SHP77 treated with DMSO at 0.1 percent for 48 hours (cell line): ENCODE measurements around the gene GAK.

Experiments used
- DNase-seq: peaks from one replicate; lab custom pipeline; 2025; lab: John Stamatoyannopoulos, UW

Gene GAK

DNA sequence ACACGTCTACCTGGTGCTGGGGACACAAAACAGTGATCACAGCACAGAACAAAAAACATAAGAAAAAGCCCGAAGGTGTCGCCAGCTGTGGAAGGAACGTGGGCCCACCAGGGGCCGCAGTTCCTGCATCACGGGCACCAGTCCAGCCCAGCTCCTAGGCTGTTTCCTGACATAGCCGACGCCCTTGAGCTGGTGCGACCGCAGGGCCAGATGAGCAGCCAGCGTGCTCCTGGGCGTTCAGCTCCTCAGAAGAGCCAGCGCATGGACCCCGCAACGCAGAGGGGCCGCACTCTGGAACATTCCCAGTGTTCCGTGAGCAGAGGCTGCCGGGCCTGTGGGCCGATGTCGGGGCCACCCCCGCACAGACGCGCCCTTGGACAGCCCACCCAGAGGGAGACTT, 44.1 kb downstream of the GAK start:
- no peak for DNase-seq

DNA sequence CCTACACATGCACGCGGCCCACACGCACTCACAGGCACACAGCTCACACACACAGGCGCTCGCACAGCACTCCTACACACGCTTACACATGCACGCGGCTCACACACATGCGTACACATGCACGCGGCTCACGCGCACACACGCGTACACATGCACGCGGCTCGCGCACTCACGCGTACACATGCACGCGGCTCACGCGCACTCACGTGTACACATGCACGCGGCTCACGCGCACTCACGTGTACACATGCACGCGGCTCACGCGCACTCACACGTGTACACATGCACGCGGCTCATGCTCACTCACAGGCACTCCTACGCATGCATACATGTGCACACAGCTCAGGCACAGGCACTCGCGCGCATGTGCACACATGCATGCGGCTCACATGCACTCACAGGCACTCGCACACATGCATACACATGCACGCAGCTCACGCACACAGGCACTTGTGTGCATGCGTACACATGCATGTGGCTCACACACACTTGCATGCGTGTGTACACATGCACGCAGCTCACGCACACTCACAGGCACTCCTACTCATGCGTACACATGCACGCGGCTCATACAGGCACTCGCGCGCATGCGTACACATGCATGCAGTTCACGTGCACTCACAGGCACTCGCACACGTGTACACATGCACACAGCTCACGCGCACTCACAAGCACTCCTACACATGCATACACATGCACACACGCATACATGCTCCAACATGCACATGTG, 44.9 kb downstream of the GAK start:
- no peak for DNase-seq

DNA sequence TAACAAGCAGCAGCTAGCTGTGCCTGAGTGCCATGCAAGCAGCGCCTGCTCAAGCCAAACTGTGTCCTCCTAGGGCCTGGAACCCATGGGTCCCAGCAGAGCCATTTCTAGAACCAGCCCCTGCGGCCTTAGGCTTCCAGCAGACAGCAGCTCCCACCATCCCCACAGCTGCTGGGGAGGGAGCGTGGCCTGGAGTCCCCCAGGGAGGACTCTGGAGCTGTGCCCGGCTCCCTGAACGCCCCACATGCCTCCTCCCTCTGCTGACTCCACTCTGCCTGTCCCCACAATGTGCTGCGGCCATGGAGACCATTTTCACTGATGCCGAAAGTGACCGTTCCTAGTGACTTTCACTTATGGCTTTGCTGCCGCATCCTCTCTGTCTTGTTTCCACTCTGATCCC, 45.9 kb downstream of the GAK start:
- DNase-seq, result no peak

DNA sequence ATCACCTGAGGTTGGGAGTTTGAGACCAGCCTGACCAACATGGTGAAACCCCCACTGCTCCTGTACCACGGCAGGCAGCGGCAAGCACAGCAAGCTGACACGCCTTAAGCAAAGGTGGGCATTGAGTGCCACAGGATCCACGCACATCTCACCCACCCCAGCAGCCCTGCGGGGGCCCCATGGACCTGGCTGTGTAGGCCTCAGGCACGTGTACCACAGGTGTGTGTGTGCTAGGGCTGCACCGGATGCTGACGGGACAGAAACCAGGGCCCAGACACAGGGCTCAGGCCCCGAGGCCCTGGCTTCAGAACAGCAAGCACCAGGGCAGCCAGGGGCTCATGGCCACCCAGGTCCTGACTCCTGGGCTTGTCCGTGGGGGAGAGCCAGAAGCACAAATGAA, 46.8 kb downstream of the GAK start:
- no peak for DNase-seq

DNA sequence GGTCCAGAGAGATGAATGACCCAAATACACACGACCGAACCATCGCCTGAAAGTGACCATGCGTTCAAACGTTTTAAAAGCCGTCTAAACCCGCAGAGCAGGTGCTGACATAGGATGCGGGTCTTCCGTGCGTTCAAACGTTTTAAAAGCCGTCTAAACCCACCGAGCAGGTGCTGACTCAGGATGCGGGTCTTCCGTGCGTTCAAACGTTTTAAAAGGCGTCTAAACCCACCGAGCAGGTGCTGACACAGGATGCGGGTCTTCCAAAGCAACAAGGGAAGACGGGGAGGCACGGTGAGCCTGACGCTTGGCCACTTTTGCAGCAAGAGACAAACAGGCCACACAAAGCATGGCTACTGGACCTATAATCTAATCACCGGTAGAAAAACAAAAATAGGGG, 47.2 kb downstream of the GAK start:
- DNase-seq, result no peak

DNA sequence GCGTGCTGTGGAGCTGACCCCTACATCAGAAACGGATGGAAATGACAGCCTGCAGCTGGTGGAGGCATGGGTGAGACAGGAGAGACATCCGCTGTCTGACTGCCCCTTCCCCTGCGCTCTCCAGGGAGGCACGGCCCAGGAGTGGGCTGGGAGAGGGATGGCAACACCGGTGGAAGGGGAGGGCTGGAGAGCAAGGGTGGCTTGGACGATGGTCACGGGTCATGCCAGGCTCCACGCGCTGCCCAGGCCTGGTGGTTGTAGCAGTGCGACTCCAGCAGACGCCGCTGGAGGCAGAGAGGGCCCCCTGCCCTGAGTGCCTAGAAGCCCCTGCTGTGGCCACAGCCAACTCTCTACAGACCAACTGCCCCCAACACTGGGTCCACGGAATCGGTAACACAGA, 47.9 kb downstream of the GAK start:
- no peak for DNase-seq

DNA sequence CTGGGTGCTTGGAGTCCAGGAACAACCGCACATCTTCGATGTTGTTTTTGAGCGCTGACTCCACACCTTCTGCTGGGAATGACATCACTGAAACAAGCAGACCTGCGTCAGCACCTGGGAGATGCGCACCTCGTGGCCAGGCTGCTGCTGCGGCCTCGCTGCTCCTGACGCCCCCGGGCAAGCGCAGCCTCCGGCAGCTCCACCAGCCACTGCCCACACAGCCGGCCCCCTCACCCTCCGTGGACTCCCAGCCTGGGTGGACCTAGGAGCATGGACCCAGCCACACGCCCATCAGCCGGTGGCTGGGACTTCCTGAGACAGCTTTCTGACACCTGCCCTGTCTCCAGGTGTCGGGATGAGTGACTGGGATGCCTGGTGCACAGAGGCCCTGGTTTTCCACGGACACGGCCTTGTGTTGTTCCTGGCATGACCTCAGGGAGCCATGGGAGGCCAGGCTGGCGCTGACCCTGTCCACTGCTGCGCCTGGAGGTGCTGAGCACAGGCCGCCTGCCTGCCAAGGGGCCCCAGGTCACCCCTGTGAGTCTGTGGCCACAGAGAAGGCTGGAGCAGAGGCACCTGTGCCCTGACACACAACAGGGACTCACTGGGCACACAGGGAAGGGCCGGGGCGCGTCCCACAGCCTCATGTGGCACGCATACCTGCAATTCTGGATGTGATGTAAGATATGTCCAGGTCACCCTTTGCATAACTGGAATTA, 48.6 kb downstream of the GAK start:
- DNase-seq, result no peak

DNA sequence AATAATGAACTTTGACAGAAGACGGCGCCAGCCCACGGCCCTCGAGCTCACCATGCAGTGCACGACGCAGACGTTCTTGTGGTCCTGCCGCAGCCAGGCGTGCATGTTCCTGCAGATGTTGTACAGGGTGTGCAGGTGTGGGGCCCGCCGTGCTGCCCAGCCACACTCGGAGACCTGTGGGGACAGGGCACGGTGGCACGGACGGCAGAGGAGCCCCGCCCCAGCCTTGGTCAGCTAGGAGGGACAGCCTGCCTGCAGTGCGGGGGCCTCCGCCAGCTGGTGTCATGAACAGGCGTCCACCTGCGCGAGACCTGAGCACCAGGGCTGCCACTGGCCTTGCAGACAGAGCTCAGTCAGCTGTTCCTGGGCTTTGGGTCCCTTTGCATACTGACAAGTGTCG, 49.5 kb downstream of the GAK start:
- no peak for DNase-seq

DNA sequence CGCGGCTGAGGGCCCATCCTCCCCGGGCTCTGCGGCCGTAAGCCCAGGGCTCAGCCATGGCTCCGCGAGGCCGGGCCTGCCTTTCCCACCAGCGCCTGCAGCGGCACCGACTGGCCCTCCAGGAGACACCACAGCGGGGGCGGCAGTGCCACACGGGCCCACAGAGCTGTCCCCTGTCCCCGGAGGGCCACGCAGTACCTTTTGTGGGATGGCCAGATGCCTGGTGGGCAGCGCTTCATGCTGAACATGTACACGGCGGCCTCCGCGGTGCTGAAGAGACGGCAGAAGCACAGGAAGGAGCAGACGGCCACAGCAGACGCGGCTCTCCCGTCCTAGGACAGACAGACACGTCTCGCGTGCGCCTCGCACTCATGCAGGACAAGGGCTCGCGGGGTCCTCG, 50.4 kb downstream of the GAK start:
- DNase-seq, result no peak

DNA sequence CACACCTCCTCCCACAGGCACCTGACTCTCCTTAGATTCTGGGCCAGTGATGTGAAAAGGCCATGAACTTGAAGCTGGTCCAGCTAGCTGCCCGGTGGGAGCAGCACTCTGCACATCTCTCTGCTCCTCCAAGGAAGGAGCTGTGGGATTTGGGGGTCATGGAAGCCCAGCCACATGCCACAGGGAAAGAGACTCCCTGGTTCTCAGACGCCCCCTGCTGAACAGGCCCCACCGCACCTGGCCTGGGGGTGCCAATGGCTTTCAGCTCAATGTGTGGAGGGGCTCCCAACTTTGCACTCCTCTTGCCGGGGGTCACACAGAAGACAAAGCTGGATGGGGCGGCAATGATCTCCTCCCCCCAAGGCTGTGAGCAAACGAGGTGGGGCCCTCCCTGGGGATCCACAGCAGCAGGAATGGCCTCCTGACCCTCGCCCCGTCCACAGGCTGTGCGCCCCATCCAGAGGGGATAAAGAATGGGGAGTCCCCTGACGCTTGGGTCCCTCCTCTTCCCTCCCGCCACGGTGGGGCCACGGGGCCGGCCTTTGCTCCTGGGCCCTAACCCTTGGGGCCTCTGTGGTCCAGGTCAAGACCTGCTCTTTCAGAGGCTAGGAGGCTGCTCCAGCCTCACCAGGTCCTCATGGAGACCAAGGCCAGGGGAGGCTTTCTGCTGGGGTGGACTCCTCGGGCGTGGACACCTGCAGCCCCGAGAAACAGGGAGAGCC, 51.3 kb downstream of the GAK start:
- no peak for DNase-seq

DNA sequence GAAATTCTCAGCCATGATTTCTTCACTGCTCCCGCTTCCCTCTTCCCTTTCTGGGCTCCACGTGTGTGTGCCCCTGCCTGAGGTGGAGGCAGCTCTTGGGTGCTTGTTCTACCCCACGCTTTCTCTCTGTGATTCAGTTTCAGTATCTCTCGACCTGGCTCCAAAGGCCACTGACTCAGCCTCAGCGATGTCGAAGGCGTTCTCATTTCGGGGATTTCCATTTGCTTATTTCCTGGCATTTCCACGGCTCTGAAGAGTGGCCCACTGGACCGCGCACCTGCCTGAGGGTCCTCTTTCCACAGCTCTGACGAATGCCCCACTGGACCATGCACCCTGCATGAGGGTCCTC, 52.4 kb downstream of the GAK start:
- no peak for DNase-seq

DNA sequence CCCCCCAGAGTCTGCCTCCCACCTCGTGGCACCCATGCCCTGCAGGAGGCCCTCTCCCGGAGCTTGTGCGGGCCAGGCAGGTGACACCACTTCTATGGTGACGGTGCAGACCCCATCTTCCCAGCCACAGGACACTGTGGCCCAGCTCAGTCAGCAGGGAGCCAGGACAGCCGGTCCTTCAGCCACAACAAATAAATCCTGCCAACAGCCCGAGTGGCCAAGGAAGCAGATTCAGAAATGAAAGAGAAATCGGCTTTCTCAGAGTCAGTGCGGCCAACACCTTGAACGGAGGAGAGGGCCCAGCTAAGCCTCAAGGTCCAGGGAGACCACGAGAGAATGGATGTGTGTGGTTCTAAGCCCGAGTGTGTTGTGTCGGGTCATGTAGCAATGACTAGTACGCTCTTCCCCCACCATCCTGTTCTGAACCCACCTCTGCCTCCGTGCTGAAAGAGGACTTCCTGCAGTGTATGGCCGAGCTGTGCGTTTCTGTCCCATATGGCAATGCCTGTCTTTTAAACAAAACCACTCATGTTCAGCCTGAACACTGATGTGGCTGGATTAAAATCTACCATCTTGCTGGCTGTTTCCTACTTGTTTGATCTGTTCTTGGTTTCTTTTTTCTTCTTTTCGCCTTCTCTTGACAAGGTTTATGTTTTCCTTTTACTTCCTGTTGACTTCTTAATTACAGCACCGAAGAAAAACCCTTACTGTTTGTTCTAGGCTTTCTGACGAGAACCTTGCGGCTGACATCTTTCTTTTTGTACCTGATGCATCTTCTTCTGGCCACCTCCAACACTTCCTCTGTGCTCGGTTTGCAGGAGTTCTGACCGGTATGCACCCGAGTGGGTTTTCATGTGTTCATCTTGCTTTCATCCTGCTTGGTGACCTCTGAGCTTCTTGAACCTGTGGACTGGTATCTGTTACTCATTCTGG, 53.1 kb downstream of the GAK start:
- no peak for DNase-seq

DNA sequence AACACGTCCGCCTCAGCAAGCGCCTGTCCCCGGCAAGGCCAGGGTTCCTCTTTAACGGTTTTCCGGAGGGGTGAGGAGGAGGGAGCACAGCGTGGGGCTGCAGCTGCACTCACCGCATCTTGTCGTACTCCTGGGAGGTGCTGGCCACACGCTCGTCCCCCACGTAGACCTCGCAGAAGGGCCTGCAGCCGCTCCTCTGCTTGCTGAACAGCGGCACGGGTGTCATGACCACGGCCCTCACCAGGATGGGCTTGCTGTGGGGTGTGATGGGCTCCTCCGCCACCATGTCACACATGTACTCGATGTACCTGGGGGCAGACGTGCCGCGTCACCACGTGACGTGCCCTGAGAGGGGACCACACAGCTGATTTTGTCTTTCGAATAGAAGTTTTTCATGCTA, 54.6 kb downstream of the GAK start:
- no peak for DNase-seq

DNA sequence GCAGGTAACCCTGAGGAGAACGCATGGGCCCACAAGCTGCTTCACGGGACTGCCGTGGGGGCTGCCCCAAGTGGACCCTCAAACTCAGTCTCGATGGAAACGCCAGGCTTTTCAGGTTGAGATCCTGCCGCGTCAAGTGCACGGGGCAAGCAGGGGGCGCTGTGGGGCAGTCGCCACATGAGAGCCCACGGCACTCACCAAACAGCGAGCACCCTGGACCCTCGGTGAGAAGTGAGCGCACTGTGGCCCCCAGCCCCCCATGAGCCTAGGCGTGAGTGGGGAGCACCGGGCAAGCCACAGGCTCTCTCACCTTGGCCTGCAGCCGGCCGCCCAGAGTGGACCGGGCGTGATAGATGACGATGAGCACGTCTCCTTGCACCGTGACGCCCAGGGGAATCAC, 55.3 kb downstream of the GAK start:
- DNase-seq, result no peak

DNA sequence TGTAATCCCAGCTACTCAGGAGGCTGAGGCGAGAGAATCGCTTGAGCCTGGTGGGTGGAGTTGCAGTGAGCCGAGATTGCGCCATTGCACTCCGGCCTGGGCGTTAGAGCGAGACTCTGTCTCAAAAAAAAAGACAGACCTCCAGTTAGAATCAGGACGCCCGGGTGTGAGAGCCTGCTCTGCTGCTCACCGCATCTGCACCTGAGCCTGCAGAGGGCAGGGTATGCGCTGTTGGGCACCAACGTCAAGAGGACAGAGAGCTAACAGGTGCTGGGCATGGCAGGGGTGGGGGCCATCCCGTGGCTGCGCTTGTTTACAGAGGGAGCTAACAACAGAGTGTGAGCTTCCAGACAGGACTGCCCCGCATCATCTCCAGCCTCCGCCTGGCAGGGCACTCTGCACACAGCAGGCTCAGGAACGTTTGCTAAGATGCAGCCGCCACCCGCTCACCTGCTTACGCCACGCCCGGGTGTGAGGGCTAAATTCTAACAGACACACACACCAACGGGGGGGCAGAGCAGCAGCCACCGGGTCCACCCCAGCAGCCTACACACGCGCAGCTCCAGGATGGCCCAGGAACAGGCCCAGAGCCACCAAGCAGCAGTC, 56.2 kb downstream of the GAK start:
- no peak for DNase-seq

DNA sequence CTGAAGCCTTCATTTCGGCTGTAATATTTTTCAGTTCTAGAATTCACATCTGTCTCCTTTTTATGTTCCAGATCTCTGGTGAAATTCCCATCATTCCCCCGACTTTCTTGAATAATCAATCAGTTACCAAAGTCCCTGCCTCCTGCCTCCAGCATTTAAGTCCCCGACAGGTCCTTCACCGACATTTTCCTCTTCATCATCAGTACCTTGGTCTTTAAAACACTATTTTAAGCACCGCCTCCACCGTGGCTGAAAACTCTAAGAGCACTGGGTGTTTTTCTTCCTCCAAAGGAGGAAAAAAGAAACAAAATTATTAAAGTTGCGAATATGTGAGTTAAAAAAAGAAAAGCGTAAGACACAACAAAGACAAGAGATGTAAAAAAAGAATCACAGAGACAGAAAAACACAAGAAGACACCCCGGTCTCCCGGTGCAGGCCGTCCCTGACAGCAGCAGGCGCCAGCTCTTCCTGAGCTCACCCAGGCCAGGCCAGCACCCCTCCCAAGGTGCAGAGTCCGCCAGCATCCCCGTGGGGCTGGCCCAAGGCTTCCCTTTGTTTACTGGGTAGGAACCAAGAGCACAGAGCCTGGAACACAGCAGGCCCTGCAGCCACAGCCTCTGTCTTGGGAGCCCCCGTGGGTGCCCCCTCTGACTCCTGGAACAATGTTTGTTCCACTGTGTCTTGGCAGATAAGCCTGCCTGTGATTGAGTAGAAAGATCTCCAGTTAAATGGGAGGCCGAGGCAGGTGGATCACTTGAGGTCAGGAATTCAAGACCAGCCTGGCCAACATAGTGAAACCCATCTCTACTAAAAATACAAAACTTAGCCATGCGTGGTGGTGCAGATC, 56.9 kb downstream of the GAK start:
- DNase-seq, result no peak

DNA sequence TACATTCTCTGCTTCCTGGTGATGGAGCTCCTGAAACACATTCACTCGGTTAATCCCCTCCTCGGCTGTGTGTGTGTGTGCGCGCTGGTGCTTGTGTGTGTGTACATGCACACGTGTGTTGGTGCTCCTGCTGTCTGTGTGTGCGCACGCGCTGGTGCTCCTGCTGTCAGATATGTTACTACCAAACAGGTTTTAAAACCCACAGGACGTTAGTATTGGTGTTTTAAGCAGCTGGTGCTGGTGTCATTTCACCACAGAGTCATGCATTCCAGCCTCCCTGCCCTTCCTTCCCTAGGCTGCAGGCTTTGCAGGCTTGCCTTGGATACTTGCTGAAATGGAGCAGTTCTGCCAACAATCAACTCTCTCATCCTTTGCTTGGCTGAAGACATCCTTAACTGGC, 58.1 kb downstream of the GAK start:
- DNase-seq, result no peak

DNA sequence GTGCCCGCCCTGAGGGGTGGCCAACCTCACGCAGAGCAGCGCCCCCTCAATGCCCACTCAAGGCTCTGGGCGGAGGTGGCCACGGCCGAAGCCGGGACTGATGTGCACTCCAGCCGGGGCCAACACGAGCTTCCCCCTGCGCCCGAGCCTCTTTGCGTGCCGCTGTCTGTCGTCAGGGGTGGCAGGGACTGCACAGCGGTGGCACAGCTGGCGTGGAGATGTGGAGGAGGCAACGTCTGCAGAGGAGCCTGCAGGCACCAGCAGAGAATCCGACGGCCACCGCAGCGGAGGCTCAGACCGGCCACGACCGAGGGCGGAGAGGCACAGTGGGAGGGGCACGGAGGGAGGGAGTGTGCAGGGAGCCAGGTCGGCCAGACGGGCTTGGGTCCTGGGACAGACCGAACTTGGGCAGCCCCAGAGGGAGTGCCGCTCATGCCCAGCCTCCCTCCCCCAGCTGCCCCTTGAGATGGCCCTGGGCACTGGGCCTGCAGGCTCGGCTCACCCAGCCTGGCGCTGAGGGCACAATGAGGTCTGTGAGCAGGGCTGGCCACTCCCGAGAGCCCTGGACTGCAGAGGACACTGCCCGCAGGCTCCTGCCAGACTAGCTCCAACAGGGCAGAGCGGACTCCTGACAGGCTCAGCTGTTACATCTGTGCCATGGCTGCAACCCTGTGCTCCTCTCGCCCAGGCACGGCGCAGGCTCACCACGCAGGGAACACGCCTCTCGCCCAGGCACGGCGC, 59.7 kb downstream of the GAK start:
- no peak for DNase-seq

DNA sequence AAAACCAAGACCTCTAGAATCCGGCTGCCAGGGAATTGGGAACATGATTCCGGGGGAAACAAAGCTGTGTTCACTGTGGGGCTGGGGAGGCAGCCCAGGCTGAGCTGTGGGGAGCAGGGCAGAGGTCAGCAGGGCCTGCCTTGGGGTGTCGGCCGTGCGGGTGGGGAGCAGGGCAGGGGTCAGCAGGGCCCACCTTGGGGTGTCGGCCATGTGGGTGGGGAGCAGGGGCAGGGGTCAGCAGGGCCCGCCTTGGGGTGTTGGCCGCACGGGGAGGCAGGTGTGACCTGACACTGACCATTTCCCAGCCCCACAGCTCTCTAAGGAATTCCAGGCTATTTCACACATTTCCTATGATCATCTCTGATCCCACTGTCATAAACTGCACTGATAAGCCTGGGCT, 60.6 kb downstream of the GAK start:
- DNase-seq, result no peak

DNA sequence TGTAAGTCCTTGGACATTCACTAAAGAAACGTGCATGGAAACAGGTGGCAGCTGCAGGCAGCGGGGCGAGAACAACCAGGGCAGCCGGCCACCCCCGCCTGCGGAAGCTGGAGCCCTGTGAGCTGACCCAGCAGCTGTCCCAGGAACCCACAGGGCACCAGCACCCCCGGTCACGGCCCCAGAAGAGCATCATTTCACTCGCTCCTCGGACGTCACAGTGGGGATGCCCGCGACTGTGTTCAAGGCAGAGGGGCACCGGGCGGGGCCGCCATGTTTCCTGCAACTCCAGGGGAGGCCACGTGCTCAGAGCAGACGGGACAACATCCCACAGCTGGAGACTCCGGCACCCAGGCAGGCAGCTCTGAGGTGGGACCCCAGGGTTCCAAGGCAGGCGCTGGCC, 61.2 kb downstream of the GAK start:
- no peak for DNase-seq
